ENCODE data around the gene WDR91.
"Not testable (repeated sequence)": the region's sequence is repeated elsewhere in the genome, so short reads cannot be mapped to it uniquely, and the experiment has no call there.

Gene WDR91

DNA sequence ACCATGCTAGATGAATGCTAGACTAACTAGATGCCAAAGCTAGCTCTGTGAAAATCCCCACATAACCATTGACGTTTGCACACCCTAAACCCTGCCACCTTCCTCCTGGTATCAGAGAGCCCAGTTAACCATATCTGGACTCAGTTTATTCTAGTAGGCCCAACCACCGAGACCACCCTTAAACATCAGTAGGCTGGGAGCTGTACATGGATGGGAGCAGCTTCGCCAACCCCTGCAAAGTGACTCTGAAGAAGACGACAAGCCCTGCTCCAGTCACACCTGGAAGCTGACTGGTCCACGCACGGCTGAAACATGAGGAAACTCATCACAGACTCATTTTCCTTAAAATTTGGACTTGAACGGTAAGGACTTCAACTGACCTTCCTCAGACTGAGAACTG lies 36.4 kb downstream of the WDR91 start:
- TF ChIP-seq, protein P1, sequence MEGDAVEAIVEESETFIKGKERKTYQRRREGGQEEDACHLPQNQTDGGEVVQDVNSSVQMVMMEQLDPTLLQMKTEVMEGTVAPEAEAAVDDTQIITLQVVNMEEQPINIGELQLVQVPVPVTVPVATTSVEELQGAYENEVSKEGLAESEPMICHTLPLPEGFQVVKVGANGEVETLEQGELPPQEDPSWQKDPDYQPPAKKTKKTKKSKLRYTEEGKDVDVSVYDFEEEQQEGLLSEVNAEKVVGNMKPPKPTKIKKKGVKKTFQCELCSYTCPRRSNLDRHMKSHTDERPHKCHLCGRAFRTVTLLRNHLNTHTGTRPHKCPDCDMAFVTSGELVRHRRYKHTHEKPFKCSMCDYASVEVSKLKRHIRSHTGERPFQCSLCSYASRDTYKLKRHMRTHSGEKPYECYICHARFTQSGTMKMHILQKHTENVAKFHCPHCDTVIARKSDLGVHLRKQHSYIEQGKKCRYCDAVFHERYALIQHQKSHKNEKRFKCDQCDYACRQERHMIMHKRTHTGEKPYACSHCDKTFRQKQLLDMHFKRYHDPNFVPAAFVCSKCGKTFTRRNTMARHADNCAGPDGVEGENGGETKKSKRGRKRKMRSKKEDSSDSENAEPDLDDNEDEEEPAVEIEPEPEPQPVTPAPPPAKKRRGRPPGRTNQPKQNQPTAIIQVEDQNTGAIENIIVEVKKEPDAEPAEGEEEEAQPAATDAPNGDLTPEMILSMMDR (IDR thresholded peaks at IDR 0.05; ENCODE audit: control insufficient read depth, extremely low read depth, insufficient read depth), result no peak
- no peak for DNase-seq (ENCODE audit: low read depth)
- no peak overlapping the region for H3K4me3 ChIP-seq (ENCODE audit: low read depth, low read length)

DNA sequence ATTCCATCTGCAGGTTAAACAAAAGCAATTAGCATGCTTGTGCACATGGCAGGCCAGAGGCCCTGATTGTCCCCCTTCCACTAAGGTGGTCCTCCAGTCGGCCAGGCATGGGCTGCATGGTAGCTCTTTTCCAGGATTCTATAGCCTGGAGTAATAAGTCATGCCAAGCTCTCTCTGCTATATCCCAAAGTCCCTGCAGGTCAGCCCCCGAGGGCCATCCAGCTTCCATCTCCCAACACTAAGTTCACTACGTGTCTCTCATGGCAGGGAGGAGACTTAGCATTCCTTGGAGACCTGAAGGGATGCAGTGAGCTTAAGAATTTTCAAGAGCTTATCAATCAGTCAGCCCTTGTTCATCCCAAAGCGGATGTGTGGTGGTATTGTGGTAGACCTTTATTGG lies 37.4 kb downstream of the WDR91 start:
- DNase-seq (ENCODE audit: low read depth); H3K4me3 ChIP-seq (ENCODE audit: low read depth, low read length): not testable (repeated sequence)

DNA sequence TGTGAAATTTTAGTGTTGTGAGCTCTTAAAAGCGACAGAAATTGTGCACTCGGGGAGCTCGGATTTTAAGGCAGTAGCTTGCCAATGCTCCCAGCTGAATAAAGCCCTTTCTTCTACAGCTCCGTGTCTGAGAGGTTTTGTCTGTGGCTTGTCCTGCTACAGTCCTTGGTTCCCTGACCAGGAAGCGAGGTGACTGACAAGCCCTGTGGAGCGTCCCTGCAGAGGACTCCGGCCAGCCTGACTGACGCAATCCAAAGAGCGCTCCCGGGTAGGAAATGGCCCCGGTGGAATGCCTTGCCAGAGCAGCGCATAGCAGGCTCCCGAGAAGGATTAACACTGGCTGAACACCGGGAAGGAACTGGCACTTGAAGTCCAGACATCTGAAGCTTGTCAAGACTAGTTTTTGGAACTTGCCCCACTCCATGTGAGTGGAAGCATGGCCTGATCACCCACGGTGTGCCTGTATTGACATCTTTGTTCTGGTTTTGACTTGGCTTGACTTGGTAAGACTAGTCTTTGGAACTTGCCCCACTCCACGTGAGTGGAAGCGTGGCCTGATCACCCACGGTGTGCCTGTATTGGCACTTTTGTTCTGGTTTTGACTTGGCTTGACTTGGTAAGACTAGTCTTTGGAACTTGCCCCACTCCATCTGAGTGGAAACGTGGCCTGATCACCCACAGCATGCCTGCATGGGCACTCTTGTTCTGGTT lies 39.6 kb downstream of the WDR91 start:
- H3K4me3 ChIP-seq (ENCODE audit: low read depth, low read length); DNase-seq (ENCODE audit: low read depth): not testable (repeated sequence)

DNA sequence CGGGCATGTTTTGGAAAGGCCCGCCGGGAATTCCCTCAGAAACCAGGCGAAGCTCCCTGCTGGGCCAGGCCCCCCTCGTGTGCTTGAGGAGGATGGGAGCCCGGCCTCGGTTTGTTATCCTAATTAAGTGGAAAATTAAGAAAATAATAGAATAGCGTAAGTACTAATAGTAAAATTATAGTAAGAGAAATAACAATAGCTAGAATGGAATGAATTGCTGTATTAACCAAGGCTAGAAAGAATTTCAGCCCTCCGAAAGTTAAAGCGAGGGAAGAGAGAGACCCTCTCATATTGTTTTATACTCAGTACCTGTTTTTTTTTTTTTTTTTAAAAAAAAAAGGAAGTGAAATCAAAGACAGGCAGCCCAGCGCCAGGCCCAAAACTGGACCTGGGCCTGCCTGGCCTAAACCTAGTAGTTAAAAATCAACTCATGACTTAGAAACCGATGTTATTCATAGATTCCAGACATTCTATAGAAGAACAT lies 40.3 kb downstream of the WDR91 start:
- peak overlapping the region; percentile 74 for H3K4me3 ChIP-seq (ENCODE audit: low read depth, low read length)
- not testable (repeated sequence) for DNase-seq (ENCODE audit: low read depth)

DNA sequence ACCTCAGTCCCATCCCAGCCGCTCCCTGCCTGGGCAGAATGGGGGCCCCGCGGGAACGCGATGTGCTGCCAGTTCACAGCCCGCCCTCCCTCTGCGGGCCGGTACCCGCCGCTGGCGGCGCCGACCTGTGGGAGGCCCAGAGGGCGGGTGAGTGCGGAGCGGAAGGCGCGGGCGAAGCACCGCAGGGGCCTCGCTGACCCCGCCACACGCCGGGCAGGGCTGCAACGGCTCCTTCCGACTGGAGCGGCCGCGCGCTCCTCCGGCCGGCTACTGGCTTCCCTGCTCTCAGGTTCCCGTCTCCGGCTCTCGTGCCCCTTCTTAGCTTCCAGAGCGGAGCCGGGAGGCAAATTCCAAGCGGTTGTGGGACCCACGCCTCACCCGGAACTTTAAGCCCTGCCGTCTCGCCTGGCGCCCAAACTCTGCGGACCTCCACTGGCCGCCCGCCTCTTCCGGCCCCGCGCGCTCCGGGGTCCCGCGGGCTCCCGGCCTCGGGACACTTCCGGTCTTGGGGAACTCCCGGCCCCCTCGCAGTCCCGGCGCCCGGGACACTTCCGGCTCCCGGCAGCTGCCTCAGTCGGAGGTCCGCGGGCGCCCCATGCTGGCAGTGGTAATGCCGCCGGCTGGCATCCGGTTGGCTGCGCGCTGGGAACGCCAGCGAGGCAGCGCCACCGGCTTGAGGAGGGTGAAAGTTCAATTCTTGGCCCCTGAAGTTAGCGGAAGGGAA lies 40.9 kb downstream of the WDR91 start, which contains the start of gene CYREN:
Gene CYREN, minus strand, starts transcription at position 434 of the 724 bp plus-strand sequence. CDS start 1,785 bp downstream, outside the sequence.
- TF ChIP-seq, protein P1 (IDR thresholded peaks at IDR 0.05; ENCODE audit: control insufficient read depth, extremely low read depth, insufficient read depth), result peak; percentile 93
- peak; percentile 81 for DNase-seq (ENCODE audit: low read depth)
- H3K4me3 ChIP-seq (ENCODE audit: low read depth, low read length), result peak within 1 kb of the TSS; percentile 74

DNA sequence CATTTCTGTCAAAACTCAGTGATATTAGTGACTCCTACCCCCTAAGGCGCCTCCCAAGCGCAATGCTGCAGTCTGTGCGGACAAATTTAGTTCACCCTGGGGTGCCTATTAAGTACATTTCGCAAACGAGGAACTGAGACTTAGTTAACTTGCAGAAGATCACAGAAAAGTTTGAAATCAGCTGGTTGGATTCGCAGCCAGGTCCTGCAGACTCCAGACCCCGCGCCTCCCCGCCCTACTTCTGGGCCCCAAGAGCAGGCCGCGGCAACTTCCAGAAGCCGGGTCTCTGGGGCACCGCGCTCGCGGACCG lies 41.4 kb downstream of the WDR91 start:
- H3K4me3 ChIP-seq (ENCODE audit: low read depth, low read length), result peak overlapping the region; percentile 74
- TF ChIP-seq, protein P1 (IDR thresholded peaks at IDR 0.05; ENCODE audit: control insufficient read depth, extremely low read depth, insufficient read depth), result no peak
- DNase-seq (ENCODE audit: low read depth), result no peak

DNA sequence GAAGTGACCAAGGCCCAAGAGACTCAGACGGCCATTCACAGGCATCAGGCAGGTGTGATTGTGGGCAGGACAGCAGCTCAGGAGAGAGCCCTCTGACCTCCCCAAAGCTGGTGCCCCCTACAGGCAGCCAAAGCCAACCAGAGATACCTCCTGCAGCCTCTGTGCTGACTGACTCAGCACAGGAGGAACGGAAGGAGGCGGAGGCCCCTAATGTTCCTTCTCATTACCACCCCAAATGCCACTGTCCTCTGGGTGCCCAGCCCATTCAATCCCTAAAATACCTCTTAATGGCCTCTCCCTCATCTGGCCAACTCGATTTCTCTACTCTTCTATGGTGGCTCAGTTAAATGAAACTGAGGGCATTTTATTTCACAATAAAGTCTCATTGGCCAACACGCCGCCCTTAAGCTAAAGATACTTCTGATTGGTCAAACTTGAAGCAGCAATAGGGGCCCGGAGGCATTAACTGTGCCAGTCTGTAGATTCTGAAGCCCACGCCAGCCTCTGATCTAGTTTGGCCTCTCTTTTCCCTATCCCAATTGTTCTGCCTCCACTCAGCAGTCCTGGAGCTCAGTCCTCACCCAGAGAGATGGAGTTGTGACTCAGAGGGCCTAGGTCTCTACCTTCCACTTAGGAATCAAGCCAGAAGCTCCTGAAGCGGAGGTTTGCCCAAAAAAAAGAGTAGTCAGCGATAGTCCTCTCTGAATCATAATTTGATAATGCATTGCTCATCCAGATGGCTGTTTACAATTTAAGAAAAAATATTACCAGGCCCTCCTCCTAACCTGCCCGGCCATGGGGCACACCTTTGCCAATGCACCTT lies 42.0 kb downstream of the WDR91 start:
- TF ChIP-seq, protein P1 (IDR thresholded peaks at IDR 0.05; ENCODE audit: control insufficient read depth, extremely low read depth, insufficient read depth), result peak; percentile 61
- peak overlapping the region; percentile 74 for H3K4me3 ChIP-seq (ENCODE audit: low read depth, low read length)
- DNase-seq (ENCODE audit: low read depth), result no peak

DNA sequence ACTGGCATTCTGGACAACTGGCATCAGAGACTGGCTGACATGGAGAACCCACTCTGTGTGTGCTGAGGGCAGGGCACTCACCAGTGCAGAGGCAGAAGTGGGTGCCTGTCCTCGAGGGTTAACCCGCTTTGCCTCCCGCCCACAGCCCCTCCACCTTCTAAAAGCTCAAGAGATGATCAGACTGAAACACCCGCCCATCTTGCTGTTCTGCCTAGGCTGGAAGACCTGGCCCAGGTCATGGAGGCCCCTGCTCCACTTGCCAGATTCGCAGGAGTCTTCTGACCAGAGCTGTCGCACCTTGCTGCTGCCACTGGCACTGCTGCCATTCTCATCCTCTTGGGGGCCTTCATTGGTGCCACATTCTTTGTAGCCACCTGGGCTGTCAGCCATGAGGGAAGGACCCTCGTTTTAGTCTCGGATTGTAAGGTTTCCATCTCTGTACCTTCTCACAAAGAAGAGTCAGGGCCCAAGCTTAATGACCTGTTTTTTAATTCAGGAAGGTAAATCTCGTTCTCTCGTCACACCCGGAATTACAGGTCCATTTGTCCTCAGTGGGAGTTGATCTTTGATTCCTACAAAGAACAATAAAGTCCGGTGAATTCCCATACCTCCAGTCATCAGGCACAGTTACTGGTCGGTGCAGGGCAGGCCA lies 42.7 kb downstream of the WDR91 start:
- peak overlapping the region; percentile 74 for H3K4me3 ChIP-seq (ENCODE audit: low read depth, low read length)
- no peak for DNase-seq (ENCODE audit: low read depth)
- TF ChIP-seq, protein P1 (IDR thresholded peaks at IDR 0.05; ENCODE audit: control insufficient read depth, extremely low read depth, insufficient read depth), result no peak
